ENCODE measurements around the gene DNAJC10. TPM values are rescaled to one million over a fixed set of nuclear protein-coding genes. Genes with fewer than 3 reads are reported as not detected.
"Not testable (repeated sequence)": the region's sequence is repeated elsewhere in the genome, so short reads cannot be mapped to it uniquely, and the experiment has no call there.

Gene DNAJC10
- total and polyA plus RNA-seq, 8 donors = 115 to 163 (median 130) TPM

DNA sequence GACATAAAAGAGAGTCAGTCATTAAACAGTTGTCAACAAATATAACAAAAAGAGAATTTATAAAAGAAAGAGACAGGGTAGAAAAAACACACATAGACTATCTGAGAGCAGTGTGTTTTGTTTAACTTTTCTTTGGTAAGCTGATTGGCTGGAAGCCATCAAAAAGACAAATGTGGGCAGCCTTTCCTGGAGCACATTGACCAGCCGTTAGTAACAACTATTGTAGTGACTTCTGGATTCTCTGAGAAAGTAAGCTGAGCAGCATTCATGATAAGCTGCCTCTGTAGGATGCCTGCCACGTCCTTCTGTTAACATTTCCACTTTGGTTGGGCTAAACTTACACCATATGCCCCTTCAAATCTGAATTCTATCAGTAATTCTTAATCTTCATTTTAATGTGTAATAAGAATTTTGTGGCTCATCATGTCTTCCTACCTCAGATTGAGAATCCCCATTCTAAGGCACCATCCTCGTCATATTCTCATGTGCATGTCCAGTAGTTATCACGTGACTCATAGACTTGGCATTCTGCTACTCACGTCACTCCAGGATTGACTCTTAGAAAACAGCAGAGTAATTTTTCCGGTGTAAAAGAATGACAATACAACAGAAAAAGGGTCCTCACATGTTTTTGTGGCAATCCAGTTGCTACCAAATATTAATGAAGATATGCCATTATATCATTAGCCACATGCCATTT lies 43.4 kb upstream of the DNAJC10 start:
- Histone ChIP-seq H3K9me3 (no peaks in the 10 kb centered on the region), H3K36me3 (no peaks in the 10 kb centered on the region), H3K4me3 (no peak overlapping the region), H3K4me1 (no peaks in the 10 kb centered on the region), H3K27ac (no peak overlapping the region), H3K27me3 (no peaks in the 10 kb centered on the region)
- ATAC-seq (no peak), DNase-seq (no peak)
- TF ChIP-seq, protein P1, sequence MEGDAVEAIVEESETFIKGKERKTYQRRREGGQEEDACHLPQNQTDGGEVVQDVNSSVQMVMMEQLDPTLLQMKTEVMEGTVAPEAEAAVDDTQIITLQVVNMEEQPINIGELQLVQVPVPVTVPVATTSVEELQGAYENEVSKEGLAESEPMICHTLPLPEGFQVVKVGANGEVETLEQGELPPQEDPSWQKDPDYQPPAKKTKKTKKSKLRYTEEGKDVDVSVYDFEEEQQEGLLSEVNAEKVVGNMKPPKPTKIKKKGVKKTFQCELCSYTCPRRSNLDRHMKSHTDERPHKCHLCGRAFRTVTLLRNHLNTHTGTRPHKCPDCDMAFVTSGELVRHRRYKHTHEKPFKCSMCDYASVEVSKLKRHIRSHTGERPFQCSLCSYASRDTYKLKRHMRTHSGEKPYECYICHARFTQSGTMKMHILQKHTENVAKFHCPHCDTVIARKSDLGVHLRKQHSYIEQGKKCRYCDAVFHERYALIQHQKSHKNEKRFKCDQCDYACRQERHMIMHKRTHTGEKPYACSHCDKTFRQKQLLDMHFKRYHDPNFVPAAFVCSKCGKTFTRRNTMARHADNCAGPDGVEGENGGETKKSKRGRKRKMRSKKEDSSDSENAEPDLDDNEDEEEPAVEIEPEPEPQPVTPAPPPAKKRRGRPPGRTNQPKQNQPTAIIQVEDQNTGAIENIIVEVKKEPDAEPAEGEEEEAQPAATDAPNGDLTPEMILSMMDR (IDR thresholded peaks at IDR 0.05) = no peak
- intact Hi-C loops (cut with DNase I) = no loop called here

DNA sequence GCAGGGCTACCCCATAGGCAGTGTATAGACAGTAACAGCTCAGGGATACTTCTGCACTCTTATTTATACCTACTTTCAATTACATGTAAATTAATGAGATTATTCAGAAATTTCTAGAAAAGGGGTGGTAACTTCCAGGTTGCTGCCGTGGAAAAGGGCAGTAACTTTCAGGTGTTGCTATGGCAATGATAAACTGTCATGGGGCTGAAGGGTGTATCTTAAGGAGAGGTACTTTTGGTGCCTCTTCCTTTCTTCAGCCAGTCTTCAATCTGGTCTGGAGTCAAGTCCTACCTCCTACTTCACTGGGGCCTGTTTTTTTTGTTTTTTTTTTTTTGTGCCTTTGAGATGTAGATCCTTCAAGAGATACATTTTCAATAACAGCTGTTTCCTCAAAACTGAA lies 35.2 kb upstream of the DNAJC10 start:
- Histone ChIP-seq H3K27ac (no peak overlapping the region), H3K36me3 (no peaks in the 10 kb centered on the region), H3K9me3 (no peaks in the 10 kb centered on the region), H3K4me1 (no peaks in the 10 kb centered on the region), H3K4me3 (no peak overlapping the region), H3K27me3 (no peaks in the 10 kb centered on the region)
- DNase-seq = no peak
- TF ChIP-seq, protein P1 (IDR thresholded peaks at IDR 0.05) = no peak
- ATAC-seq = no peak
- intact Hi-C loops (cut with DNase I) = no loop called here

DNA sequence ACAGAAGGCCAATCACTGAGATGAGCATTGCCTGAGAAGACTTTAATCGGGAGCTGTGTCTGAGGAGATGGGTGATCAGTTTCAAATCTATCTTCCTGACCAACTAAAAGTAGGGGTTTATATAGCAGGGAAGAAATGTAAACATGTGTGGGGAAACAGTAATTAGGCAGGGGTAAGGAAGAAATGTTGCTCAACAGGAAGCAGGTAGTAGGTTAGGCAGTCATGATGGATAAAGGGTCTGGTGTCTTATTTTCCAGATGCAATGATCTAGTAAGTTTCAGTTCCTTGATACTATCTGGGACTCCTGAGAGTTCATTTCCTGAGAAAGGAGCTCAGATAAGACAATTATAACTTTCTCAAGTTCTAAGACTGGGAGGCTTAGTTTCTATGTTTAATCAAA lies 33.8 kb upstream of the DNAJC10 start:
- DNase-seq (no peak), ATAC-seq (no peak)
- Histone ChIP-seq H3K4me1 (no peaks in the 10 kb centered on the region), H3K36me3 (no peaks in the 10 kb centered on the region), H3K9me3 (no peaks in the 10 kb centered on the region), H3K4me3 (no peak overlapping the region), H3K27ac (no peak overlapping the region), H3K27me3 (no peaks in the 10 kb centered on the region)
- intact Hi-C loops (cut with DNase I) = no loop called here
- TF ChIP-seq, protein P1 (IDR thresholded peaks at IDR 0.05) = no peak

DNA sequence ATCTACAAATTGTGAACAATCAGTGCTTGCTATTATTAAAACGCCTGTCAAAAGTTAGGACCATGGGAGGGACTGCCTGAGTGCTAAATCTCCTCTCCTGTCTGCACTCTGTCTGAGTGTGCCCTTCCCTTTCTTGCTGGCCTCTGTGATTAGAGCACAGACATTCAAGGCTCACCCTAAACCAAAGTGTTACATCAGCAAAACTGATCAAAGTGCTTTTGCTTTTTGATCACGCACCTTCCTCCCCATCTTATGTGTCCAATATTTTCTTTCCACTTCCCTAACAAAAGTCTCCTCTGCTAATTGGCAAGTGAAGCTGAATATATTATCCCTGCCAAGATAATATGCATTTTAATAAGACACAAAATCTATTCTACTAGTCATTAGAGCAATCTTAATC lies 30.5 kb upstream of the DNAJC10 start:
- DNase-seq (no peak), ATAC-seq (no peak)
- Histone ChIP-seq H3K27me3 (no peaks in the 10 kb centered on the region), H3K4me3 (no peak overlapping the region), H3K36me3 (no peaks in the 10 kb centered on the region), H3K27ac (no peak overlapping the region), H3K4me1 (no peaks in the 10 kb centered on the region), H3K9me3 (no peaks in the 10 kb centered on the region)
- intact Hi-C loops (cut with DNase I) = no loop called here
- TF ChIP-seq, protein P1 (IDR thresholded peaks at IDR 0.05) = no peak

DNA sequence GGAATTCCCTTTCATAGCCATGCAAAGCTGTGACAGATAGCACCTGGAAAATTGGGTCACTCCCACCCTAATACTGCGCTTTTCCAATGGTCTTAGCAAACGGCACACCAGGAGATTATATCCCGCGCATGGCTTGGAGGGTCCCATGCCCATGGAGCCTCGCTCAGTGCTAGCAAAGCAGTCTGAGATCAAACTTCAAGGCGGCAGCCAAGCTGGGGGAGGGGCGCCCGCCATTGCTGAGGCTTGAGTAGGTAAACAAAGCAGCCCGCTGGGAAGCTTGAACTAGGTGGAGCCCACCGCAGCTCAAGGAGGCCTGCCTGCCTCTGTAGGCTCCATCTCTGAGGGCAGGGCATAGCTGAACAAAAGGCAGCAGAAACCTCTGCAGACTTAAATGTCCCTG lies 29.3 kb upstream of the DNAJC10 start:
- ATAC-seq; H3K27me3 ChIP-seq; H3K4me3 ChIP-seq; H3K9me3 ChIP-seq; intact Hi-C loops (cut with DNase I); H3K27ac ChIP-seq; H3K36me3 ChIP-seq; H3K4me1 ChIP-seq: not testable (repeated sequence)
- peak in 1 of 4 donors; percentile 55 for DNase-seq

- no peaks in the 10 kb centered on the region for H3K27me3 ChIP-seq
- no peaks in the 10 kb centered on the region for H3K4me1 ChIP-seq
- no peak overlapping the region for H3K27ac ChIP-seq
- TF ChIP-seq, protein P1 (IDR thresholded peaks at IDR 0.05) = no peak
- no peaks in the 10 kb centered on the region for H3K36me3 ChIP-seq
- intact Hi-C loops (cut with DNase I) = no loop called here
- H3K9me3 ChIP-seq = no peaks in the 10 kb centered on the region
- H3K4me3 ChIP-seq = no peak overlapping the region
- ATAC-seq (no peak), DNase-seq (no peak)
Measured at GRCh38 chr2:182694189-182694588, 21.9 kb upstream of the DNAJC10 start.
